Endometrial microvascular endothelial cells (primary cell): ENCODE data around the gene CD1E. TPM values are rescaled to one million over a fixed set of nuclear protein-coding genes. Genes with fewer than 3 reads are reported as not detected.
"Not testable (repeated sequence)": the region's sequence is repeated elsewhere in the genome, so short reads cannot be mapped to it uniquely, and the experiment has no call there.

Experiments
- in situ Hi-C: cut with HindIII; loops from 2 replicates; pipeline ENCODE4 v1.10.0; 2017; ENCODE audit warnings: low sequenced_read_pairs, low pct_unique_long_range_greater_than_20kb; ENCODE audit errors: inconsistent ontology term
- total RNA-seq: library from RNA; depleted of rRNA; stranded (reverse); fragments of >200 nt; gene quantifications from one replicate; pipeline ENCODE4 v1.2.3, GENCODE V29; 2015; ENCODE audit errors: inconsistent ontology term

Gene CD1E
- total RNA-seq, result not detected

GRCh38 chr1:158353303-158354075 is at the start of gene CD1E:
CD1E (plus strand) TSS chr1:158353894; CDS start chr1:158353989, 95 bp downstream.
- in situ Hi-C loops, result no loop called here

GRCh38 chr1:158310623-158311022 is 43.1 kb upstream of the CD1E start:
- in situ Hi-C loops, result no loop called here

GRCh38 chr1:158311066-158311465 is 42.6 kb upstream of the CD1E start:
- in situ Hi-C loops, result no loop called here

- in situ Hi-C loops, result no loop called here
These were observed 29.8 kb upstream of the CD1E start for GRCh38 chr1:158323866-158324265.

- in situ Hi-C loops, result no loop called here
These were observed 29.3 kb upstream of the CD1E start for GRCh38 chr1:158324395-158324794.

- in situ Hi-C loops, result no loop called here
These were observed 26.2 kb upstream of the CD1E start for GRCh38 chr1:158327481-158327880.

- in situ Hi-C loops, result no loop called here
These were observed 25.3 kb upstream of the CD1E start for GRCh38 chr1:158328426-158328825.

GRCh38 chr1:158329300-158329699 is 24.4 kb upstream of the CD1E start:
- in situ Hi-C loops, result no loop called here

- in situ Hi-C loops, result no loop called here
These were observed 24.0 kb upstream of the CD1E start for GRCh38 chr1:158329733-158330132.

- in situ Hi-C loops, result no loop called here
These were observed 23.1 kb upstream of the CD1E start for GRCh38 chr1:158330391-158331105.

- in situ Hi-C loops, result no loop called here
These were observed 22.6 kb upstream of the CD1E start for GRCh38 chr1:158331106-158331425.

- in situ Hi-C loops, result no loop called here
These were observed 22.1 kb upstream of the CD1E start, which contains the start of gene CD1B for GRCh38 chr1:158331481-158332150. CD1B (minus strand) TSS chr1:158331531; CDS start chr1:158331423, 108 bp downstream.

- in situ Hi-C loops, result no loop called here
These were observed 20.1 kb upstream of the CD1E start for GRCh38 chr1:158333405-158334155.

GRCh38 chr1:158334526-158335212 is 19.0 kb upstream of the CD1E start:
- in situ Hi-C loops, result no loop called here

GRCh38 chr1:158335213-158335532 is 18.5 kb upstream of the CD1E start:
- in situ Hi-C loops, result no loop called here

- in situ Hi-C loops, result not testable (repeated sequence)
These were observed 17.3 kb upstream of the CD1E start for GRCh38 chr1:158336413-158336812.

- in situ Hi-C loops, result not testable (repeated sequence)
These were observed 4.7 kb upstream of the CD1E start for GRCh38 chr1:158348946-158349345.

- in situ Hi-C loops, result no loop called here
These were observed 561 bp downstream of the CD1E start for GRCh38 chr1:158354255-158354654.
